ENCODE measurements around the gene LRRC43. TPM values are rescaled to one million over a fixed set of nuclear protein-coding genes. Genes with fewer than 3 reads are reported as not detected.

Gene LRRC43
- total and polyA plus RNA-seq, 4 donors = 2.1 to 11.6 (median 7.2) TPM

GRCh38 chr12:122204167-122205052, 21.5 kb downstream of the LRRC43 start:
- no peak overlapping the region for H3K9ac ChIP-seq (ENCODE audit: insufficient read depth in 1 of 2, low read length in 2 of 2)
- H3K4me1 ChIP-seq (ENCODE audit: control insufficient read depth in 5 of 5, insufficient read depth in 5 of 5, low read length in 5 of 5) = peaks cover 0 to 9% (median 4%) of the 10 kb centered on the region in 5 donors
- no peak for TF ChIP-seq CTCF (IDR thresholded peaks at IDR 0.05; ENCODE audit: control extremely low read depth, extremely low read depth)
- H3K36me3 ChIP-seq (ENCODE audit: control insufficient read depth in 4 of 4, insufficient read depth in 4 of 4, low read length in 4 of 4) = peaks cover 5 to 18% (median 14%) of the 10 kb centered on the region in 4 donors
- H3K9me3 ChIP-seq (ENCODE audit: control insufficient read depth in 4 of 4, insufficient read depth in 3 of 4, low read length in 3 of 4) = no peaks in the 10 kb centered on the region
- H3K4me3 ChIP-seq = no peak overlapping the region
- ATAC-seq (ENCODE audit: insufficient read depth, low FRiP score) (no peak), DNase-seq (no peak)
- H3K27ac ChIP-seq (ENCODE audit: low read depth in 1 of 2, low read length in 1 of 2) = no peak overlapping the region
- peaks cover 0 to 42% (median 24%) of the 10 kb centered on the region in 3 donors for H3K27me3 ChIP-seq (ENCODE audit: control insufficient read depth in 3 of 3, insufficient read depth in 3 of 3, low read length in 2 of 3)
- 11 to 13% methylated on average over 54 to 71 of the region's 71 CpGs for WGBS, 2 donors

- Histone ChIP-seq H3K4me1 (ENCODE audit: control insufficient read depth in 5 of 5, insufficient read depth in 5 of 5, low read length in 5 of 5) (peaks cover 0 to 9% (median 4%) of the 10 kb centered on the region in 5 donors), H3K4me3 (no peak overlapping the region), H3K36me3 (ENCODE audit: control insufficient read depth in 4 of 4, insufficient read depth in 4 of 4, low read length in 4 of 4) (peaks cover 5 to 20% (median 18%) of the 10 kb centered on the region in 4 donors), H3K9ac (ENCODE audit: insufficient read depth in 1 of 2, low read length in 2 of 2) (no peak overlapping the region), H3K9me3 (ENCODE audit: control insufficient read depth in 4 of 4, insufficient read depth in 3 of 4, low read length in 3 of 4) (no peaks in the 10 kb centered on the region), H3K27ac (ENCODE audit: low read depth in 1 of 2, low read length in 1 of 2) (no peak overlapping the region), H3K27me3 (ENCODE audit: control insufficient read depth in 3 of 3, insufficient read depth in 3 of 3, low read length in 2 of 3) (peaks cover 0 to 37% (median 22%) of the 10 kb centered on the region in 3 donors)
- 44 to 46% methylated on average over 23 of the region's 23 CpGs for WGBS, 2 donors
- ATAC-seq (ENCODE audit: insufficient read depth, low FRiP score) = no peak
- DNase-seq = no peak
- no peak for TF ChIP-seq CTCF (IDR thresholded peaks at IDR 0.05; ENCODE audit: control extremely low read depth, extremely low read depth)
Observed at GRCh38 chr12:122205053-122205925, 22.4 kb downstream of the LRRC43 start.

- H3K9ac ChIP-seq (ENCODE audit: insufficient read depth in 1 of 2, low read length in 2 of 2) = no peak overlapping the region
- H3K27ac ChIP-seq (ENCODE audit: low read depth in 1 of 2, low read length in 1 of 2) = no peak overlapping the region
- no peak for TF ChIP-seq CTCF (IDR thresholded peaks at IDR 0.05; ENCODE audit: control extremely low read depth, extremely low read depth)
- no peaks in the 10 kb centered on the region for H3K9me3 ChIP-seq (ENCODE audit: control insufficient read depth in 4 of 4, insufficient read depth in 3 of 4, low read length in 3 of 4)
- WGBS, 2 donors = 73 to 85% methylated on average over 27 of the region's 27 CpGs
- peaks cover 0 to 28% (median 22%) of the 10 kb centered on the region in 3 donors for H3K27me3 ChIP-seq (ENCODE audit: control insufficient read depth in 3 of 3, insufficient read depth in 3 of 3, low read length in 2 of 3)
- peaks cover 0 to 9% (median 4%) of the 10 kb centered on the region in 5 donors for H3K4me1 ChIP-seq (ENCODE audit: control insufficient read depth in 5 of 5, insufficient read depth in 5 of 5, low read length in 5 of 5)
- no peak overlapping the region for H3K4me3 ChIP-seq
- no peak for DNase-seq
- ATAC-seq (ENCODE audit: insufficient read depth, low FRiP score) = no peak
- H3K36me3 ChIP-seq (ENCODE audit: control insufficient read depth in 4 of 4, insufficient read depth in 4 of 4, low read length in 4 of 4) = peaks cover 10 to 23% (median 21%) of the 10 kb centered on the region in 4 donors
Observed at GRCh38 chr12:122206111-122206881, 23.4 kb downstream of the LRRC43 start.
